K562 (cell line): ENCODE measurements around the gene EVX1. TPM values are rescaled to one million over a fixed set of nuclear protein-coding genes. Genes with fewer than 3 reads are reported as not detected.

Experiments
- ATAC-seq: fragments of 200-7000 bp; cut with Tn5 transposase; 3 replicates; pipeline ENCODE4 v1.9.1; 2020; ENCODE audit warnings: moderate library complexity
- BruUV-seq: library from RNA; stranded (reverse); fragments of 400-500 nt; replicated peaks from 2 replicates; lab custom pipeline; 2021; lab: Mats Ljungman, UMichigan
- CTCF ChIA-PET: fragments of 300-600 bp; formaldehyde crosslinking; extraction: SDS; loops from one replicate; lab custom pipeline; 2021; ENCODE audit warnings: low intra/inter-chr PET ratio; lab: Yijun Ruan, JAX
- POLR2A ChIA-PET: fragments of 300-600, 350-650 bp; sonication (Branson Sonifier 250); formaldehyde crosslinking; extraction: SDS; loops from one replicate; lab custom pipeline; 2021; ENCODE audit warnings: antibody characterized with exemption, inconsistent platforms; lab: Yijun Ruan, JAX
- DNase-seq, 4 experiments: peaks; one replicate each; pipeline versions ENCODE4 v3.0.0 to v3.0.0-alpha.2; 2011 to 2018; ENCODE audit warnings: low spot score in 3 of 4, mixed read lengths in 3 of 4; ENCODE audit errors: extremely low read depth in 1 of 4
- FAIRE-seq: peaks from 2 replicates; lab custom pipeline; 2011; peaks lifted over from hg19 to GRCh38; lab: Jason Lieb, UNC
- H2AFZ ChIP-seq: 2 replicates; pipeline ENCODE4 v1.6.0; 2011; ENCODE audit warnings: low read depth, low read length, control low read depth, inconsistent platforms
- H3K27ac ChIP-seq: fragments of 200-600 bp; 3 replicates; pipeline ENCODE4 v1.8.0; 2011; ENCODE audit warnings: low read depth, mild to moderate bottlenecking, control low read depth, inconsistent platforms, low read length, moderate library complexity, mixed read lengths; ENCODE audit errors: extremely low read depth
- H3K27me3 ChIP-seq, 2 experiments: fragments of 300-600 bp in 1 of 2; 2 replicates in 1 of 2; 3 replicates in 1 of 2; pipeline versions ENCODE4 v1.6.0 to v1.8.0; 2011; ENCODE audit warnings: inconsistent platforms in 2 of 2, low read length in 2 of 2, mild to moderate bottlenecking in 1 of 2, mixed read lengths in 1 of 2, moderate library complexity in 1 of 2; ENCODE audit not compliant: control insufficient read depth in 2 of 2, insufficient read depth in 2 of 2
- H3K36me3 ChIP-seq: fragments of 300-600 bp; 3 replicates; pipeline ENCODE4 v1.8.0; 2011; ENCODE audit warnings: mild to moderate bottlenecking, low read length, inconsistent platforms; ENCODE audit not compliant: control insufficient read depth, insufficient read depth
- H3K4me1 ChIP-seq, 2 experiments: fragments of 200-600 bp in 1 of 2; replicated peaks in 1 of 2; 2 replicates in 1 of 2; 3 replicates in 1 of 2; pipeline versions ENCODE4 v1.5.1 to v1.8.0; 2011; ENCODE audit warnings: inconsistent platforms in 2 of 2, low read length in 2 of 2, mild to moderate bottlenecking in 1 of 2, mixed read lengths in 1 of 2, moderate library complexity in 1 of 2; ENCODE audit not compliant: control insufficient read depth in 2 of 2, insufficient read depth in 2 of 2
- H3K4me2 ChIP-seq: 2 replicates; pipeline ENCODE4 v1.6.1; 2011; ENCODE audit warnings: low read length, control low read depth, inconsistent platforms, mixed read lengths; ENCODE audit not compliant: insufficient read depth
- H3K4me3 ChIP-seq: fragments of 200-600 bp; sonication (generic), shearing (Covaris generic); 2 replicates; pipeline ENCODE4 v1.5.1; 2016; ENCODE audit warnings: control low read depth, inconsistent platforms
- H3K79me2 ChIP-seq: fragments of 200-600 bp; 3 replicates; pipeline ENCODE4 v1.8.0; 2011; ENCODE audit warnings: low read length, inconsistent platforms; ENCODE audit not compliant: control insufficient read depth, insufficient read depth
- H3K9ac ChIP-seq, 2 experiments: 2 replicates each; pipeline versions ENCODE4 v1.6.0 to v1.6.1; 2011; ENCODE audit warnings: low read depth in 2 of 2, low read length in 2 of 2, control low read depth in 1 of 2, inconsistent platforms in 1 of 2, mild to moderate bottlenecking in 1 of 2, mixed read lengths in 1 of 2; ENCODE audit not compliant: insufficient read depth in 1 of 2
- H3K9me1 ChIP-seq: one replicate; pipeline ENCODE4 v1.6.0; 2011; ENCODE audit warnings: inconsistent platforms, mild to moderate bottlenecking, low read length, moderate library complexity; ENCODE audit not compliant: control insufficient read depth, insufficient read depth
- H3K9me3 ChIP-seq: replicated peaks from 2 replicates; pipeline ENCODE4 v1.5.1; 2011; ENCODE audit warnings: low read depth, low read length, inconsistent platforms; ENCODE audit not compliant: control insufficient read depth, insufficient read depth
- H4K20me1 ChIP-seq: replicated peaks from 2 replicates; pipeline ENCODE4 v1.6.1; 2011; ENCODE audit warnings: low read length, inconsistent platforms, mixed read lengths; ENCODE audit not compliant: control insufficient read depth, insufficient read depth
- BACH1 ChIP-seq: fragments of 200-800 bp; sonication (Bioruptor generic); IDR thresholded peaks from 2 replicates; pipeline ENCODE4 v1.6.1; 2016; ENCODE audit warnings: missing genetic modification characterization, missing compliant biosample characterization
- NRF1 ChIP-seq, 2 experiments: fragments of 450-650 bp; IDR thresholded peaks in 1 of 2; conservative IDR thresholded peaks in 1 of 2; 2 replicates each; pipeline ENCODE4 v1.6.1; 2014; ENCODE audit warnings: mild to moderate bottlenecking in 2 of 2
- SNRNP70 ChIP-seq: fragments of 200-400 bp; formaldehyde crosslinking; optimal IDR thresholded peaks from 2 replicates; pipeline ENCODE3; 2017; ENCODE audit warnings: low read depth, low read length
- ZNF277 ChIP-seq: fragments of 250-450 bp; sonication (Bioruptor Pico); IDR thresholded peaks from 2 replicates; pipeline ENCODE4 v1.8.0; 2022; ENCODE audit warnings: inconsistent platforms, mild to moderate bottlenecking, moderate library complexity, borderline replicate concordance
- WGBS: fragments of 100-300 bp; shearing (Covaris generic); methylation state at CpG from one replicate; pipeline ENCODE4 v1.1.6; 2016; ENCODE audit warnings: low coverage, mixed read lengths; ENCODE audit not compliant: insufficient coverage; ENCODE audit errors: missing lambda C conversion rate; 5-methylcytosine and 5-hydroxymethylcytosine counted together
- in situ Hi-C: fragments of 300-500 bp; cut with MboI; formaldehyde crosslinking; loops from 4 replicates; pipeline ENCODE4 v1.15.0; 2018; ENCODE audit warnings: inconsistent platforms, mixed read lengths
- intact Hi-C: fragments of 100-400 bp; cut with micrococcal nuclease; formaldehyde crosslinking; loops from 2 replicates; pipeline ENCODE4 v1.14.2; 2022
- polyA plus RNA-seq, 8 experiments: library from polyadenylated mRNA; depleted of rRNA in 4 of 8; stranded (reverse) in 5 of 8; unstranded in 3 of 8; fragments of >200 nt; fragmentation: Nextera tagmentation in 2 of 8; fragmentation: Illumina TruSeq in 1 of 8; extraction: Ambion mirVana in 2 of 8; extraction: Trizol in 1 of 8; gene quantifications; 2 replicates each; pipeline versions ENCODE4 v1.2.1 to v1.2.3, GENCODE V29; 2011 to 2014; ENCODE audit warnings: inconsistent platforms in 1 of 8, missing spikeins in 1 of 8
- total RNA-seq, 7 experiments: library from RNA; depleted of rRNA in 6 of 7; stranded (reverse); fragments of >200 nt in 6 of 7; fragmentation: Illumina TruSeq in 2 of 7; extraction: Trizol in 2 of 7; gene quantifications; 2 replicates each; pipeline versions ENCODE4 v1.2.1 to v1.2.3, GENCODE V29; 2011 to 2021; ENCODE audit warnings: low replicate concordance in 1 of 7

EVX1 gene
- total and polyA plus RNA-seq, 9 of the 15 experiments (the other 6 are each of a cell fraction or from before 2014, with no cell fraction given): not detected

DNA sequence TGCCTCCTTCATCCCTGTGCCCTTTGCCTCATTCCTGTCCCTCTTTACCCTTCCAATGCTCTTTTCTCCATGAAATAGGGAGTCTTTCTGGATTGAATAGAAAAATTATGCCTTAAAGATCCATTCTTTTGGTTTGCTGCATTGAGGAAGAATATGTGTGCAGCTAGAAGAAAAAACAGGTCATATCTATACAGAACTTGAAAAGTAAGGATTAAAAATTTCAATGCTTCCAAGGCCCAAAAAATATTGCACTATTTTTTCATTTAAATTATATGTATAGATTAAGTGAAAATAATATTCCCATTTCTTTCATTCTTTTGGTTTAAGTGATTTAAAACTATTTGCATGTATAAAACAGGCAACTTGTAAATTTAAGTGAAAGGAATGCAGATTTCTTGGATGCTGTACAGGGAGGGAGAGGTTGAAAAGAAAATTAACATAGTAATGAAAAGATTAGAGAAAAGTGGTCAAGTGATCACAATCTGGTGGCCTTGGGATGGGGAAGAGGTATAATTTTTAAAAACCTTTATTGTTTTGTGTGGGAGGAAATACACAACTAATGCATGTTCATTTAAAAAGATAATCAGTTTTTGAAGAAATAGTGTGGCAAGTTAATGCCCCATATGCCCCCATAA lies 18.5 kb upstream of the EVX1 start (continued):
- TF ChIP-seq ZNF277 (CRISPR knock-in tag): no peak
- no peak for TF ChIP-seq BACH1 (tag)
- no peak for TF ChIP-seq NRF1 (conservative IDR thresholded peaks at IDR 0.05 in 1 of 2, IDR thresholded peaks at IDR 0.05 in 1 of 2)
- TF ChIP-seq, all 486 proteins: peak for 0

DNA sequence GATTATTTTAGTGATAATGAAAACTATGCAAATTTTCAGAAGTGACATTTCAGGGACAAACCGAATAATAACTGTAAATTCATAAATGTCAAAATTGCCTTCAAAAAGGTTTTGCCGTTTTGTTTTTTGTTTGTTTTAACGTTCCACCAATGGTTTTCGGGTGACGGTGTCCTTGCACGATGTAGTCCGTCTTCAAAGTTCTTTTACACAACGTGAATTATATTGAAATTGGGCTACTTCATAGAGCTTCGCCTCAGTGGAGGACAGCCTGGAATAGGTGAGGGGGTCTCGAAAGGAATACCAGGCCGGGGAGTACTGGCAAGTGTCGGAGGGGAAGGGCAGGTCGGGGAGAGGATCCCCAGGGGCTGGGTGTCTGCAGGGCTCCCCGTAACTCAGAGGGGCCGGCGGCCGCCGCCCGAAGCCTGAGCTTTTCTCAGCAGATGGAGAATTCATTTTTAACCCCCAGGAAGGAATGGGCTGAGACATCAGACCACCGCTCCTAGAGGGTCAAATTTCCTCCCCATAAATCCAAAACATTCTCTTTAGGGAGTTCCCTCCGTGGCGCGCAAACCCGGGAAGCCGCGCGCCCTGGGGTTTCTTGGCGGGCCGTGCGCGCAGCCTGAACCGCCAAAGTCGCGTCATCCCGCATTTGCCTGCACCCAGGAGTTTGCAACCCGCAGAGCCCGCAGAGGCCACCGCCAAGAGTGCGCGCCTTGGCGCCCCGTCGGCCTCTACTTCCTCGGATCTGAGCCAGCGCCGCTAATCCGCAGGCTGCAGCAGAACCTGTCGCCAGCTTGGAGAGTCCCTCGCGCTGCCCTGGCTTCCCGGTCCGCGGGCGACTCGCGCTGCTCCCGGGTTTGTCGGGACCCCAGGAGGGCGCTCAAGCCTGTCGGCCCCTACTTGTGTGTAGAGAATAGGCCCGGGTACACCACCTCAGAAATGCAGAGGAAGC lies 17.3 kb upstream of the EVX1 start:
- H3K9me3 ChIP-seq: no peaks in the 10 kb centered on the region
- H3K4me1 ChIP-seq: peaks cover 0 to 8% of the 10 kb centered on the region in 2 experiments; a peak in 2 of 5 replicates
- 25% methylated on average over 26 of the region's 61 CpGs for WGBS
- no peak for ATAC-seq
- peaks cover 21 to 35% of the 10 kb centered on the region in 2 experiments; a peak in 4 of 5 replicates for H3K27me3 ChIP-seq
- H3K9me1 ChIP-seq: no peaks in the 10 kb centered on the region
- no peak overlapping the region for H3K4me3 ChIP-seq
- in situ Hi-C loops: no loop called here
- no peak for TF ChIP-seq SNRNP70
- TF ChIP-seq, all 486 proteins: peak for 0
- H3K9ac ChIP-seq: no peak overlapping the region
- FAIRE-seq (no peak), DNase-seq (no peak)
- H3K36me3 ChIP-seq: no peaks in the 10 kb centered on the region
- H4K20me1 ChIP-seq: no peaks in the 10 kb centered on the region
- ChIA-PET CTCF (no interaction called here), POLR2A (no interaction called here)
- no peak overlapping the region for H2AFZ ChIP-seq
- no peaks in the 10 kb centered on the region for H3K79me2 ChIP-seq
- H3K27ac ChIP-seq: no peak overlapping the region
- intact Hi-C loops: no loop called here
- H3K4me2 ChIP-seq: no peak overlapping the region
- no TSS peak for BruUV-seq
